Astrocyte of the cerebellum (primary cell): ENCODE data around the gene RNF144A.
"Not testable (repeated sequence)": the region's sequence is repeated elsewhere in the genome, so short reads cannot be mapped to it uniquely, and the experiment has no call there.

ENCODE experiments used
- DNase-seq: peaks from one replicate; pipeline ENCODE4 v3.0.0-alpha.2; 2011; ENCODE audit warnings: low read depth
- H3K4me3 ChIP-seq: 2 replicates; pipeline ENCODE4 v1.5.1; 2011; ENCODE audit warnings: mild to moderate bottlenecking, low read depth, low read length, moderate library complexity
- CTCF ChIP-seq: IDR thresholded peaks from 2 replicates; pipeline ENCODE4 v1.5.1; 2012; ENCODE audit warnings: low read length, low read depth, moderate library complexity, mild to moderate bottlenecking; ENCODE audit errors: missing control alignments
- in situ Hi-C: cut with HindIII; loops from 2 replicates; pipeline ENCODE4 v1.10.0; 2017; ENCODE audit warnings: low sequenced_read_pairs

The RNF144A gene

GRCh38 chr2:6887751-6888192 lies 29.4 kb upstream of the RNF144A start:
- DNase-seq: no peak
- no peak overlapping the region for H3K4me3 ChIP-seq
- no peak for TF ChIP-seq CTCF
- in situ Hi-C loops: no loop called here

- no peak overlapping the region for H3K4me3 ChIP-seq
- no peak for DNase-seq
- in situ Hi-C loops: no loop called here
- TF ChIP-seq CTCF: no peak
Observed at GRCh38 chr2:6888724-6889123, 28.5 kb upstream of the RNF144A start.

GRCh38 chr2:6893876-6894482 lies 23.2 kb upstream of the RNF144A start:
- H3K4me3 ChIP-seq: no peak overlapping the region
- in situ Hi-C loops: no loop called here
- TF ChIP-seq CTCF: no peak
- DNase-seq: no peak

GRCh38 chr2:6896930-6897759 lies 20.1 kb upstream of the RNF144A start:
- DNase-seq: no peak
- in situ Hi-C loops: no loop called here
- TF ChIP-seq CTCF: peak; percentile 46
- no peak overlapping the region for H3K4me3 ChIP-seq

- H3K4me3 ChIP-seq, DNase-seq, in situ Hi-C loops: not testable (repeated sequence)
Observed at GRCh38 chr2:6902581-6902980, 14.6 kb upstream of the RNF144A start.

- in situ Hi-C loops: no loop called here
- no peak for DNase-seq
- H3K4me3 ChIP-seq: no peak overlapping the region
- TF ChIP-seq CTCF: no peak
Observed at GRCh38 chr2:6905668-6906067, 11.5 kb upstream of the RNF144A start.

GRCh38 chr2:6906165-6906741 lies 11.0 kb upstream of the RNF144A start:
- no peak overlapping the region for H3K4me3 ChIP-seq
- no peak for DNase-seq
- no peak for TF ChIP-seq CTCF
- in situ Hi-C loops: no loop called here
